GM08714 (cell line): ENCODE data around the gene DENND10.
"Not testable (repeated sequence)": the region's sequence is repeated elsewhere in the genome, so short reads cannot be mapped to it uniquely, and the experiment has no call there.

Experiments used
- H3K4me3 ChIP-seq: fragments of 200-500 bp; sonication (Bioruptor generic); 2 replicates; pipeline ENCODE4 v1.5.1; 2014; ENCODE audit warnings: mild to moderate bottlenecking, low read length, inconsistent platforms
- ZNF274 ChIP-seq: IDR thresholded peaks from 2 replicates; pipeline ENCODE4 v1.6.1; 2012; ENCODE audit warnings: mild to moderate bottlenecking, low read depth, low read length

DENND10 gene

DNA sequence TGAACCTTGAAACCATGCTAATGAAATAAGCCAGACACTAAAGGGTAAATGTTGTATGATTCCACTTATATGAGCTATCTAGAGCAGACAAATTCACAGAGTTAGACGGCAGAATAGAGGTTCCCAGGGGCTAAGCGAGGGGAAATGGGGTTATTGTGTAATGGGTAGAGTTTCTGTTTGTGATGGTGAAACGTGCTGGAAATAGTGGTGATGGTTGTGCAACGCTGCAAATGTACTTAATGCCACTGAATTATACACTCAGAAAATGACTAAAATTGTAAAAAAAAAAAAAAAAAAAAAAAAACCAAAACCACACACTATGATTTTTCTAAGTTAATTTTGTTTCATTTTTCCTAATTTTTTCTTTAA lies 31.6 kb downstream of the DENND10 start:
- no peak overlapping the region for H3K4me3 ChIP-seq

DNA sequence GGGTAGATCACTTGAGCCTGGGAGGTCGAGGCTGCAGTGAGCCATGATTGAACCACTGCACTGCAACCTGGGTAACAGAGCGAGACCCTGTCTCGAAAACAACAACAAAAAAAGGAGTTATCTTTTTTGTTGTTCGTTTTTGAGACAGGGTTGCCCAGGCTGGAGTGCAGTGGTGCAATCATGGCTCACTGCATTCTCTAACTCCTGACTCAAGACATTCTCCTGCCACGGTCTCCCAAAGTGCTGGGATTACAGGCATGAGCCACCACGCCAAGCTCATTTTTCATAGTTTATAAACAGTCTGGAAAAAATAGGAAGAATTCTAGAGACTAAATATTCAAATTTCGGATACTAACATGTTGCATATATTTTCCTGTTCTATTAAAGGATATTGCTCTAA lies 32.2 kb downstream of the DENND10 start:
- TF ChIP-seq ZNF274 = no peak

More for the DNA sequence above, 31.6 kb downstream of the DENND10 start:
- no peak for TF ChIP-seq ZNF274

DNA sequence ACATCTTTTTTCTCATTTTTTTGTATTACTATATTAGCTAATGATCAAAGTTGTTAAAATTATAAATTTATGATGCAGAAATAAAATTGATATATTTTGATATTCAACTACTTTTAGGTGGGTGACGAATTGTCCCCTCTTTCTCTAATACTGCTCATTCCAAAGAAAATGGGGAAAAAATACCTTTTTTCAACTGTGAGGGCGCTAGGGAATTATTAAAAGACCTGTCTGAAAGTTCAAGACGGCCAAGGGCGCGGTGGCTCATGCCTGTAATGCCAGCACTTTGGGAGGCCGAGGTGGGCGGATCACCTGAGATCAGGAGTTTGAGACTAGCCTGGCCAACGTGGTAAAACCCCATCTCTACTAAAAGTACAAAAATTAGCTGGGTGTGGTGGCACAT lies 34.0 kb downstream of the DENND10 start:
- not testable (repeated sequence) for H3K4me3 ChIP-seq

More for the DNA sequence above, 32.2 kb downstream of the DENND10 start:
- no peak overlapping the region for H3K4me3 ChIP-seq

DNA sequence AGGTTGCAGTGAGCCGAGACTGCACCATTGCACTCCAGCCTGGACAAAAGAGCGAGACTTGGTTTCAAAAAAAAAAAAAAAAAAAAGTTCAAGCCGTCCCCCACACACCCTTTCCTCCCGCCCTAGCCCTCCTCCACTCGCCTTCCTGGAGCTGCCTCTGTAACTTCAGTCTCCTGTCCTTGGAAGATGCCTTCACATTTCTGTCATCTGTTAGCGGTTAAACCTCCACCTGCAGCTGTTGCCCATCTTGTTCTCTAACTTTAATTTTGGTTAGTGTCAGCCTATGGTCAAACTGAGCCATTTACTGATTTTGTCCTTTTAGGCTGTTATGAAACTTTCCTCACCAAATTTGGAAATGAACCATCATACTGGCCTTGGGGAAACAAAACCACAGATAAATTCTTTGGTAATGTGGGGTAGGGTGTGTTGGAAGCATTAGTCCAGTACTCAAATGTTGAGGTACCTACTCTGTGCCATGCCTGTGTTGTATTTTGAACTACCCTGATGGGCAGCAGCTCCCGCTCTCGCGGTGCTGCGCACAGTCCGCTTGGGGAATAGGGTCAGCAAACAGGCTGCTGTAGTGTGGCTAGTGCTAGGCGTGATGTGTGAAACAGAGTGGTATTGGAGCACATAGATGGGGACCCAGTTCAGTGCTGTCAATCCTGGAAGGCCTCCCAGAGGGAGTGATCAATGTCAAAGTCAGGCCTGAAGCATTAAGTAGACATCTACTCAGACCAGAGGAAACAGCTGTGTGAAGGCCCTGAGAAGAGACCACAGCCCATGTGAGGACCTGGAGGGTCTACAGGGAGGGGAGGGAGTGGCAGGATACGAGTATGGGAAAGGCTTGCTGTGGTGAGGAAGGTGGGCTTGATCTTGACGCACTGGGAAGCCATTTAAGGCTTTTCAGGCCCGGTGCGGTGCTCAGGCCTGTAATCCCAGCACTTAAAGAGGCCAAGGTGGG lies 34.7 kb downstream of the DENND10 start:
- no peak overlapping the region for H3K4me3 ChIP-seq
- no peak for TF ChIP-seq ZNF274

DNA sequence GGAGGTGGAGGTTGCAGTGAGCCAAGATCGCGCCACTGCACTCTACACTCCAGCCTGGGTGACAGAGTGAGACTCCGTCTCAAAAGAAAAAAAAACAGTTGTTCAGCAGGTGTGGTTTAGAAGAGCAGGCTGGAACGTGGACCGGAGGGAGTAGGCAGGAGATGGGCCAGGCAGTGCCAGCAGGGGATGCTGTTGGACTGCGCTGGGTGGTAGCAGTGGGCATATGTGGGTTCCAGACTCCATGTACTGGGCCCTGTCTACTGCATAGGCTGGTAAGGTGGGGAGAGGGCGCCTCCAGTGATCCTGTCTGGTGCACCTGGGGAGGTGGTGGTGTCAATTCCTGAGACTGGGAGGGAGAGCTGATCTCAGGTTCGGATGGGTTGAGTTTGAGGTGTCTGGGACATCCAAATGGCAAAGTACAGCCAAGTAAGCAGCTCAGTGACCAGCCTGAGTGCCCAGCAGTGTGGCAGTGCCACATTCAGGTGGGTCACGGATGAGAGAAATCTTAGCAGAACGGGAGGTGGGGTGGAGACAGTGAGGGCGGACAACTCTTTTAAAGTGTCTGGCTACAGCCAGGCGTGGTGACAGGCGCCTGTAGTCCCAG lies 35.7 kb downstream of the DENND10 start:
- no peak for TF ChIP-seq ZNF274
- H3K4me3 ChIP-seq = no peak overlapping the region

DNA sequence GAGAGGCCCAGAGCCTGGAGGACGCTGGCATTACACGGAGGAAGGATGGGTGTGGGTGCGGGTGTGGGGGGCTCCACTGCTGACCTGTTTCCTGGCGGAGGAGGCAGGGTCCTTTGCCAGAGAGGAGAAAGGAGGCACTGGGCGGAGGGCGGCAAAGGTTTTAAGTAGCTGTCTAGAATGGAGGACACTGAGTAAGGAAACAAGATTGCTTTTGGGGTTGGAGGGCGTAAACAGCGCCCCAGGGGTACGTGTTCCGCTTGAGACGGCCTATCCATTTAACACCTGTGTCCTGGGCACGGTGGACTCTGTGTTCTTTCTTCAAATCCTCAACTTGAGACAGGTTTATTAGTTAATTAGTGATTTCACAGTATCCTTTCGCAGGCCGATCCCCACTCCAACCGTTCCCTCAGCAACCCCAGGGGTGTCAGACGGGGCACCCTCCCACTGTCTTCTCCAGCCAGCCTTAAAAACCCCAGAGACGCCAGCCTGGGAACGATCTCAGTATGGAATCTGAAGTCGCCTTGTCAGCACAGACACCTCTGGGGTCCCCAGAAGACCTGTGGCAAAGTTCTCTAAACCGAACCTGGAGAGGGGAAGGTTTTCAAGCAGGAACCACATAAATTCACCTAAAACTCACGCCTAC lies 36.8 kb downstream of the DENND10 start:
- no peak for TF ChIP-seq ZNF274
- H3K4me3 ChIP-seq = no peak overlapping the region

DNA sequence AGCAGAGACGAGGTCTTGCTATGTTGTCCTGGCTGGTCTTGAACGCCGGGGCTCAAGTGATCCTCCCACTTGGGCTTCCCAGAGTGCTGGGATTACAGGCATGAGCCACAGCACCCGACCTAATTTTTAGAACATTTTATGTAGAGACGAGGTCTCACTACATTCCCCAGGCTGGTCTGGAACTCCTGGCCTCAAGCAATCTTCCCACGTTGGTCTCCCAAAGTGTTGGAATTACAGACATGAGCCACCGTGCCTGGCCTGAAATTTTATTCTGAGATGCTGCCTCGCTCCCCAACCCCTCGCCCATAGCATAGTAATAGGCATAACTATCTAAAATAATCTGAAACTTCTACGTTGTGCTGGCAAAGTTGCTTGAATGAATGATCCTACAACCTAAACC lies 39.7 kb downstream of the DENND10 start:
- no peak for TF ChIP-seq ZNF274
- no peak overlapping the region for H3K4me3 ChIP-seq

DNA sequence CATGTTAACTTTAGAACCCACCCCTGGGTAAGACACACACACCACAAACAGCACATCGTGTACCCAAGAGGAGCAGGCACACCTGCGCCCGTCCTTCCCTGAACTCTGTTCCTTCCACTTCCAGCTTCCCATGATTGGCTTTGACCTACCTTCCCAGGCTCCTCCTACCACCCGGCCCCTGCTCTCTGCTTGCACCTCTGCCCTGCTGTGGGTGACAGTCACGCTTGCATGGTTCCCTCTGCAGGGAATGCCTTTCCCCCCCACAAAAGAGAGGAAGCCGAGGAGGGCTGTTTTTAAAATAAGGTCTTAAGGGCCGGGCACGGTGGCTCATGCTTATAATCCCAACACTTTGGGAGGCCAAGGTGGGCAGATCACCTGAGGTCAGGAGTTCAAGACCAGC lies 45.2 kb downstream of the DENND10 start:
- no peak overlapping the region for H3K4me3 ChIP-seq
- no peak for TF ChIP-seq ZNF274

DNA sequence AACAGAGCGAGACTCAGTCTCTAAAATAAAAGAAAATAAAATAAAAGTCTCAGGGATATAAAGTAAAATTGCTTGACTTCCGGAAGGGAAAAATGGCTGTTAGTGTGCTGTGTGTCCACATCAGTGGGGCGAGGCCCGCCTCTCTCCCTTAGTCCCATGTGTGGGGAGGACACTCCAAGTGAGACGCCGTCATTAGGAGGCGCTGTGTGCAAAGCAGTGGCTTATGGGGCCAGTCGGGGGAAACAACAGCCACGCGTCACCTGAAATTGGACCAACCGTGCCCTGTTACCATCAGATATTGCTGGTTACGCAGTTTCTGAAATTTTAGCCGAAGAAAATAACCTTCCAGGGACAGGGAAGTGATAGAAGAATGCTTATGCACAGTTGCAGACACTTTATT lies 45.8 kb downstream of the DENND10 start:
- TF ChIP-seq ZNF274 = no peak
- no peak overlapping the region for H3K4me3 ChIP-seq

DNA sequence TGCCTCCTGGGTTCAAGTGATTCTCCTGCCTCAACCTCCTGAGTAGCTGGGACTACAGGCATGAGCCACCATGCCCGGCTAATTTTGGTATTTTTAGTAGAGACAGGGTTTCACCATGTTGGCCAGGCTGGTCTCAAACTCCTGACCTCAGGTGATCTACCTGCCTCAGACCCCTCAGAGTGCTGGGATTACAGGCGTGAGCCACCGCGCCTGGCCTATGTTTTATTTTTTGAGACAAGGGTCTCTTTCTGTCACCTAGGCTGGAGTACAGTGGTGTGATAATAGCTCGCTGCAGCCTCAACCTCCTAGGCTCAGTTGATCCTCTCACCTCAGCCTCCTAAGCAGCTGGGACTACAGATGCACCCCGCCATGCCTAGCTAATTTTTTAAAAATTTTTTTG lies 47.7 kb downstream of the DENND10 start:
- not testable (repeated sequence) for H3K4me3 ChIP-seq

DNA sequence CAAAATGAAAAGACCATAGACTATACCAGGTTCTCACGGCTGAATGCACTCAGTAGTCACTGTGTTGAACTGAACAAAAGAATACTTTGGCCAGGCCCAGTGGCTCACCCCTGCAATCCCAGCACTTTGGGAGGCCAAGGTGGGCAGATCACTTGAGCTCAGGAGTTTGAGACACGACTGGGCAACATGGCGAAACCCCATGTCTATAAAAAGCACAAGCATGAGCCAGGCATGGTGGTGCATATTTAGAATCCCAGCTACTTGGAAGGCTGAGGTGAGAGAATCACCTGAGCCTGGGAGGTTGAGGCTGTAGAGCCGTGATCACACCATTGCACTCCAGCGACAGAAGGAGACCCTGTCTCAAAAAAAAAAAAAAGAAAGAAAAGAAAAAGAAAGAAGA lies 49.1 kb downstream of the DENND10 start:
- no peak for TF ChIP-seq ZNF274
- no peak overlapping the region for H3K4me3 ChIP-seq

DNA sequence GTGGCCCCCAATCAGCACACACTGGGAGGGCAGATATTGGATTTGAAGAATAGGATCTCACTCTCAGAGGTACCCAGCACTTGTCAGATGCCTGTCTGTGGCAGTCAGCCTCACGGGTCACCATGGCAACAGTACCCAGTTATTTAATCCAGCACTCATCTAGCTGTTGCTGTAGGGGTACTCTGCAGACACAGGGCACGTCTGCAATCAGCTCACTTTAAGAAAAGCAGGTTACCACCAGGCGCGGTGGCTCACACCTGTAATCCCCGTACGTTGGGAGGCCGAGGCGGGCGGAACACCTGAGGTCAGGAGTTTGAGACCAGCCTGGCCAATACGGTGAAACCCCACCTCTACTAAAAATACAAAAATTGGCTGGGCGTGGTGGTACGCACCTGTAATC lies 49.7 kb downstream of the DENND10 start:
- no peak overlapping the region for H3K4me3 ChIP-seq
- no peak for TF ChIP-seq ZNF274

DNA sequence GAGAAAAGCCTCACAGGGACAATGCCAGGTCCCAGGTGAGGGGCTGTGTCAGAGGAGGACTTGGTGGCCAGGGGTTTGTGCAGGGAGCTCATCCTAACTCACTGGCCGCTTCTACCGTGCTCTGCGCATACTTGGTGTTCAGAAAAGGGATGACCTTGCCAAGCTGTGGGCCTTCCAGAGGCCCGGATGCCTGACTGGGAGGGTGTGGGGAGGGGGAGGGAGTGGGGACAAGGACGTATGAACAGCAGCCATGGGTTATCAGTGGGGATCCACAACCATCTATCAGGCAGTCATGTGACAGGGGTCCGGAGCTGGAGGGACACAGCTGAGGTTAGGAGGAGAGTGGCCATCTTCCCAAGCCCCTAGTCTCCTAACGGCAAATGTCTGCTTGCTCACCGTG lies 55.4 kb downstream of the DENND10 start:
- no peak overlapping the region for H3K4me3 ChIP-seq
- no peak for TF ChIP-seq ZNF274

DNA sequence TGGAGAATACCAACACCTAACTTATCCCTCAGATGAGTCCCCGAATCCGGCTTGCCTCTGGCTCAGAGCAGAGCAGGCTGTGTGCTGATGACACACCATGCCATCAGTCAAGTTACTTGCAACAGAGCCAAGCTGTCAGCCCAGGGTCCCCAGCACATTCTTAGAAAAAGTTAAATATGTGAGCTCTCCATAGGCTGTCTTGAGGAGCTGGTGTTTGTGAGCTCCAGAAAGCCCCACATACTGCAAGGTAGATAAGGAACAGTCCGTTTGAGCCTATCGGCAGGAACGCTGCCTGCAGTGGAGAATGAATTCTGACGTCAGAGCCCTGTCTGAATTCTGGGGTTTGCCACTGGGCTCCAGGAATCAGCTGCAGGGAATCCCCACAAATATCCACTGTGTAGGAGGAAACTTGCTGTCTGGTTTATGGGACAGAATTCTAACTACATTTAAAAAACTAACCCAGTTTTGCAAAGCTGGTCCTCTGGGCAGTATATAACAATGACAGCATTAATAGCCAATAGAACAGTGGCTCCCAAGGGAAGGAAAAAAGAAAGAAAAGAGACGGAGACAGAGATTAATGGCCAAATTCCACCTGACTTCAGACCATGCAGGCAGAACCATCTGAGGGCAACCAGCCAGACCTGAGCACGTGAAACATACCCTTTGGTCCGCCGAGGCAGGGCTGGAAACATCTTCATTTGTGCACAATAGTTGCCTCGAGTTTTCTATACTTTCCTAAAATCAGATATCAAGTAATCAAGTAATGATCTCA lies 58.0 kb downstream of the DENND10 start:
- TF ChIP-seq ZNF274 = no peak
- no peak overlapping the region for H3K4me3 ChIP-seq
